ENCODE results near the gene KNDC1.
"Not testable (repeated sequence)": the region's sequence is repeated elsewhere in the genome, so short reads cannot be mapped to it uniquely, and the experiment has no call there.

Gene KNDC1

GRCh38 chr10:133124357-133125211, 35.4 kb upstream of the KNDC1 start:
- in situ Hi-C loops (cut with MboI; ENCODE audit: low sequenced_read_pairs) = no loop called here

- in situ Hi-C loops (cut with MboI; ENCODE audit: low sequenced_read_pairs) = no loop called here
Observed at GRCh38 chr10:133125901-133126300, 34.1 kb upstream of the KNDC1 start.

- in situ Hi-C loops (cut with MboI; ENCODE audit: low sequenced_read_pairs) = no loop called here
Observed at GRCh38 chr10:133126431-133127290, 33.4 kb upstream of the KNDC1 start.

- in situ Hi-C loops (cut with MboI; ENCODE audit: low sequenced_read_pairs) = no loop called here
Observed at GRCh38 chr10:133127291-133128125, 32.5 kb upstream of the KNDC1 start.

- in situ Hi-C loops (cut with MboI; ENCODE audit: low sequenced_read_pairs) = no loop called here
Observed at GRCh38 chr10:133128126-133129070, 31.6 kb upstream of the KNDC1 start.

- in situ Hi-C loops (cut with MboI; ENCODE audit: low sequenced_read_pairs) = no loop called here
Observed at GRCh38 chr10:133129071-133129858, 30.8 kb upstream of the KNDC1 start.

GRCh38 chr10:133129859-133130495, 30.0 kb upstream of the KNDC1 start:
- in situ Hi-C loops (cut with MboI; ENCODE audit: low sequenced_read_pairs) = no loop called here

GRCh38 chr10:133130602-133131001, 29.4 kb upstream of the KNDC1 start:
- in situ Hi-C loops (cut with MboI; ENCODE audit: low sequenced_read_pairs) = no loop called here

- in situ Hi-C loops (cut with MboI; ENCODE audit: low sequenced_read_pairs) = no loop called here
Observed at GRCh38 chr10:133131053-133131452, 29.0 kb upstream of the KNDC1 start.

GRCh38 chr10:133131734-133132472, 28.1 kb upstream of the KNDC1 start:
- in situ Hi-C loops (cut with MboI; ENCODE audit: low sequenced_read_pairs) = no loop called here

GRCh38 chr10:133132473-133133291, 27.3 kb upstream of the KNDC1 start:
- in situ Hi-C loops (cut with MboI; ENCODE audit: low sequenced_read_pairs) = no loop called here

GRCh38 chr10:133133471-133134231, 26.4 kb upstream of the KNDC1 start:
- in situ Hi-C loops (cut with MboI; ENCODE audit: low sequenced_read_pairs) = no loop called here

- in situ Hi-C loops (cut with MboI; ENCODE audit: low sequenced_read_pairs) = no loop called here
Observed at GRCh38 chr10:133134411-133135115, 25.5 kb upstream of the KNDC1 start.

- in situ Hi-C loops (cut with MboI; ENCODE audit: low sequenced_read_pairs) = no loop called here
Observed at GRCh38 chr10:133135116-133135465, 24.9 kb upstream of the KNDC1 start.

GRCh38 chr10:133137486-133138145, 22.4 kb upstream of the KNDC1 start:
- in situ Hi-C loops (cut with MboI; ENCODE audit: low sequenced_read_pairs) = not testable (repeated sequence)

Data from HL-60/S4 treated with retinoic acid at 250 ng/mL for 4 days and 3 days (cell line).